ENCODE measurements around the gene BEX4. TPM values are rescaled to one million over a fixed set of nuclear protein-coding genes. Genes with fewer than 3 reads are reported as not detected.
"Not testable (repeated sequence)": the region's sequence is repeated elsewhere in the genome, so short reads cannot be mapped to it uniquely, and the experiment has no call there.

Gene BEX4
- total RNA-seq (10 to 100 TPM; 28.8 to 33.5 TPM), polyA plus RNA-seq (ENCODE audit: insufficient read length in 6 of 6) (100 to 1,000 TPM in 1 of 6 donors, 10 to 100 TPM in 5; 75.8 to 102 (median 91.9) TPM)
- long read RNA-seq, donor 1, transcript BEX4-202 (3 exons, 1,328 nt) = major isoform, 92 of 159 reads
- long read RNA-seq, donor 1, partial matches to known transcripts = 17 of 159 reads
- long read RNA-seq, donor 1, other reads (novel, unspliced or antisense) = 49 of 159 reads
- long read RNA-seq, donor 2, transcript BEX4-202 (3 exons, 1,328 nt) = major isoform, 59 of 122 reads
- long read RNA-seq, donor 2, partial matches to known transcripts = 17 of 122 reads
- long read RNA-seq, donor 2, other reads (novel, unspliced or antisense) = 43 of 122 reads
- long read RNA-seq, donor 3, transcript BEX4-202 (3 exons, 1,328 nt) = major isoform, 65 of 83 reads
- long read RNA-seq, donor 3, partial matches to known transcripts = 16 of 83 reads
- long read RNA-seq, donor 3, other reads (novel, unspliced or antisense) = 0 of 83 reads
- long read RNA-seq, donor 4, transcript BEX4-202 (3 exons, 1,328 nt) = major isoform, 50 of 53 reads
- long read RNA-seq, donor 4, partial matches to known transcripts = 2 of 53 reads
- long read RNA-seq, donor 4, other reads (novel, unspliced or antisense) = 1 of 53 reads
- long read RNA-seq, donor 5, transcript BEX4-202 (3 exons, 1,328 nt) = major isoform, 47 of 103 reads
- long read RNA-seq, donor 5, transcript BEX4-201 (2 exons, 1,066 nt) = minor isoform, 6 of 103 reads
- long read RNA-seq, donor 5, partial matches to known transcripts = 7 of 103 reads
- long read RNA-seq, donor 5, other reads (novel, unspliced or antisense) = 43 of 103 reads
- long read RNA-seq, donor 6, transcript BEX4-202 (3 exons, 1,328 nt) = major isoform, 69 of 77 reads
- long read RNA-seq, donor 6, partial matches to known transcripts = 0 of 77 reads
- long read RNA-seq, donor 6, other reads (novel, unspliced or antisense) = 6 of 77 reads
- long read RNA-seq, donor 7, transcript BEX4-202 (3 exons, 1,328 nt) = major isoform, 38 of 50 reads
- long read RNA-seq, donor 7, partial matches to known transcripts = 10 of 50 reads
- long read RNA-seq, donor 7, other reads (novel, unspliced or antisense) = 0 of 50 reads
- long read RNA-seq, donor 8, transcript BEX4-202 (3 exons, 1,328 nt) = major isoform, 27 of 58 reads
- long read RNA-seq, donor 8, partial matches to known transcripts = 6 of 58 reads
- long read RNA-seq, donor 8, other reads (novel, unspliced or antisense) = 22 of 58 reads
- long read RNA-seq, donor 9 = 0 reads
- long read RNA-seq, donor 10, transcript BEX4-202 (3 exons, 1,328 nt) = major isoform, 40 of 41 reads
- long read RNA-seq, donor 10, partial matches to known transcripts = 0 of 41 reads
- long read RNA-seq, donor 10, other reads (novel, unspliced or antisense) = 1 of 41 reads
- long read RNA-seq, donor 11, transcript BEX4-201 (2 exons, 1,066 nt) = minor isoform, 11 of 603 reads
- long read RNA-seq, donor 11, transcript BEX4-202 (3 exons, 1,328 nt) = major isoform, 182 of 603 reads
- long read RNA-seq, donor 11, partial matches to known transcripts = 74 of 603 reads
- long read RNA-seq, donor 11, other reads (novel, unspliced or antisense) = 336 of 603 reads
- long read RNA-seq, donor 12, transcript BEX4-202 (3 exons, 1,328 nt) = major isoform, 49 of 101 reads
- long read RNA-seq, donor 12, partial matches to known transcripts = 50 of 101 reads
- long read RNA-seq, donor 12, other reads (novel, unspliced or antisense) = 0 of 101 reads

- H3K27me3 ChIP-seq = no peaks in the 10 kb centered on the region
- intact Hi-C loops (cut with DNase I) = no loop called here
- DNase-seq (peak; percentile 64 to 92 (median 87)), ATAC-seq (peak; percentile 98)
- H3K9me3 ChIP-seq = no peaks in the 10 kb centered on the region
- H3K36me3 ChIP-seq = no peaks in the 10 kb centered on the region
- peak within 1 kb of the TSS; percentile 58 for H3K4me3 ChIP-seq
- H3K4me1 ChIP-seq = no peaks in the 10 kb centered on the region
- peak within 1 kb of the TSS; percentile 53 to 83 for H3K27ac ChIP-seq
- TF ChIP-seq CTCF (IDR thresholded peaks at IDR 0.05) = no peak
These were observed at the start of gene BEX4 for GRCh38 chrX:103214870-103215424. Gene BEX4 (plus strand): TSS chrX:103215108. CDS start chrX:103216154, 1,046 bp downstream.

GRCh38 chrX:103170216-103170615 lies 44.7 kb upstream of the BEX4 start:
- Histone ChIP-seq H3K27me3 (no peaks in the 10 kb centered on the region), H3K4me1 (no peaks in the 10 kb centered on the region), H3K36me3 (no peaks in the 10 kb centered on the region), H3K9me3 (no peaks in the 10 kb centered on the region), H3K4me3 (no peak overlapping the region), H3K27ac (no peak overlapping the region)
- ATAC-seq (no peak), DNase-seq (no peak)
- intact Hi-C loops (cut with DNase I) = loop anchor here in 1 of 2 donors (10.0 kb wide), 1 partner anchor 215 kb away; no protein-coding TSS in a partner anchor
- TF ChIP-seq CTCF (IDR thresholded peaks at IDR 0.05) = no peak

- H3K27ac ChIP-seq = no peak overlapping the region
- no peaks in the 10 kb centered on the region for H3K4me1 ChIP-seq
- intact Hi-C loops (cut with DNase I) = loop anchor here in 1 of 2 donors (10.0 kb wide), 1 partner anchor 217 kb away; no protein-coding TSS in a partner anchor
- no peaks in the 10 kb centered on the region for H3K36me3 ChIP-seq
- ATAC-seq (no peak), DNase-seq (no peak)
- no peak for TF ChIP-seq CTCF (IDR thresholded peaks at IDR 0.05)
- H3K4me3 ChIP-seq = no peak overlapping the region
- no peaks in the 10 kb centered on the region for H3K9me3 ChIP-seq
- H3K27me3 ChIP-seq = no peaks in the 10 kb centered on the region
These were observed 43.6 kb upstream of the BEX4 start for GRCh38 chrX:103171353-103171752.

- H3K36me3 ChIP-seq, H3K27ac ChIP-seq, ATAC-seq, H3K9me3 ChIP-seq, H3K27me3 ChIP-seq, H3K4me3 ChIP-seq, DNase-seq, H3K4me1 ChIP-seq: not testable (repeated sequence)
- intact Hi-C loops (cut with DNase I) = loop anchor here in 1 of 2 donors (10.0 kb wide), 1 partner anchor 220 kb away; no protein-coding TSS in a partner anchor
These were observed 39.7 kb upstream of the BEX4 start for GRCh38 chrX:103175256-103175655.
